Occipital lobe (tissue), 2 donors: ENCODE data around the gene VWC2. TPM values are rescaled to one million over a fixed set of nuclear protein-coding genes. Genes with fewer than 3 reads are reported as not detected.

Source experiments
- DNase-seq: peaks from one replicate; lab custom pipeline; 2025; lab: John Stamatoyannopoulos, UW
- total RNA-seq: library from RNA; depleted of rRNA; stranded (reverse); fragments of >200 nt; gene quantifications from one replicate; pipeline ENCODE4 v1.2.3, GENCODE V29; 2014

Gene VWC2
- 2.8 TPM for total RNA-seq

GRCh38 chr7:49773218-49773935, at the start of gene VWC2:
Gene VWC2, plus strand, starts transcription at chr7:49773638. Its CDS starts 1,798 bp downstream, at chr7:49775436.
- DNase-seq, result no peak

GRCh38 chr7:49724071-49724470, 49.4 kb upstream of the VWC2 start:
- DNase-seq, result no peak

- no peak for DNase-seq
Observed at GRCh38 chr7:49731836-49732235, 41.6 kb upstream of the VWC2 start.

- DNase-seq, result no peak
Observed at GRCh38 chr7:49762666-49763065, 10.8 kb upstream of the VWC2 start.

GRCh38 chr7:49763791-49764190, 9.6 kb upstream of the VWC2 start:
- DNase-seq, result no peak

- DNase-seq, result no peak
Observed at GRCh38 chr7:49766966-49767365, 6.5 kb upstream of the VWC2 start.

GRCh38 chr7:49767719-49768118, 5.7 kb upstream of the VWC2 start:
- DNase-seq, result no peak

- no peak for DNase-seq
Observed at GRCh38 chr7:49768254-49768653, 5.2 kb upstream of the VWC2 start.

GRCh38 chr7:49768835-49769234, 4.6 kb upstream of the VWC2 start:
- no peak for DNase-seq

GRCh38 chr7:49769285-49769857, 4.1 kb upstream of the VWC2 start:
- DNase-seq, result no peak

GRCh38 chr7:49770838-49771237, 2.6 kb upstream of the VWC2 start:
- no peak for DNase-seq

- DNase-seq, result no peak
Observed at GRCh38 chr7:49771427-49772176, 1.8 kb upstream of the VWC2 start.

GRCh38 chr7:49772916-49773217, 571 bp upstream of the VWC2 start:
- DNase-seq, result no peak

- no peak for DNase-seq
Observed at GRCh38 chr7:49773936-49774458, 559 bp downstream of the VWC2 start.

- no peak for DNase-seq
Observed at GRCh38 chr7:49774459-49775064, 1.1 kb downstream of the VWC2 start.

- DNase-seq, result peak; percentile 45
Observed at GRCh38 chr7:49775065-49775948, 1.9 kb downstream of the VWC2 start.

GRCh38 chr7:49775949-49776443, 2.6 kb downstream of the VWC2 start:
- DNase-seq, result no peak

- no peak for DNase-seq
Observed at GRCh38 chr7:49776994-49777393, 3.6 kb downstream of the VWC2 start.

- no peak for DNase-seq
Observed at GRCh38 chr7:49778731-49779270, 5.4 kb downstream of the VWC2 start.

GRCh38 chr7:49780953-49781352, 7.5 kb downstream of the VWC2 start:
- DNase-seq, result no peak

- DNase-seq, result no peak
Observed at GRCh38 chr7:49781996-49782395, 8.6 kb downstream of the VWC2 start.
